ENCODE data around the gene USP48. TPM values are rescaled to one million over a fixed set of nuclear protein-coding genes. Genes with fewer than 3 reads are reported as not detected.

USP48 gene
- total RNA-seq, 1 donor from 2014 or later, result 70.4 TPM

DNA sequence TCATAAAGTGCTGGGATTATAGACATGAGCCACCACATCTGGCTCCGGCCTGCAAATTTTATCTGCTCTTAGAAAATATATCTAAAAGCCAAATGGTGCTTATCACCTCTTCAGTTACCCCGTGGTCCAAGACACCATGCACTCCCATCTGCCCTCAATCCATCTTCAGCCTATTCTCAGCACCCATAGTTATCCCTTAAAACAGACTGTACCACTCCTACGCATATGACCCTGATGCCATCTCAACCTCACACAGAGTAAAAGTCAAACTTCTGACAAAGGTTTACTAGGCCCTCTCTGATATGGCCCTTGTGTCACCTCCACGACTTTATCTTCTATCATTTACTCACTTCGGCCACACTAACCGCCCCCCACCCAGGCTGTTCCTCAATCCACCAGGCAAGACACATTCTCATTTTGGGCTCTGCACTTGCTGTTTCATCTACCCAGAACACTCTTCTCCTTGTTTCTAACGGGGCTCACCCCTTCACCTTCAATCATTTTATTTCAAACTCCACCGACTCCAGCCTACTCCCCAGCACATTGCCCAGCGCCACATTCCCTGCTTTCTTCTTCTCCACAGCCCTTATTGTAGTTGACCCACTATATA lies 33.0 kb downstream of the USP48 start:
- no peak for DNase-seq (ENCODE audit: low read depth, low spot score)

DNA sequence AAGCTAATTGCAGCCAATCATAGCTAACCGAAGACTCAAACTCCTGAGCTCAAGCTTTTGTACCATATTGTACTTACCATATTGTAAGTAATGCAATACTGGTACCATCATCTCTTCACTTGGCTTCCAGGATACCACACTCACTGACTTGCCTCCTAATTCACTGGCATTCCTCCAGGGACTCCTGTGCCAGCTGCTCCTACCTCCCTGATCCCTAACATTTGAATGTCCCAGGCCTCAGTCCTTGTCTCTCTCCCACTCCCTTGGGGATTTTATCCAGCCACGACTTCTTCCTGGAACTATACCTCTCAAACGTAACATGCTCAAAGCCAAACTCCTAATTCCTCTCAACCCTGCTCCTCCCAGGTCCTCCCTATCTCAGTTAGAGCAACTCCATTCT lies 33.8 kb downstream of the USP48 start:
- DNase-seq (ENCODE audit: low read depth, low spot score), result no peak

DNA sequence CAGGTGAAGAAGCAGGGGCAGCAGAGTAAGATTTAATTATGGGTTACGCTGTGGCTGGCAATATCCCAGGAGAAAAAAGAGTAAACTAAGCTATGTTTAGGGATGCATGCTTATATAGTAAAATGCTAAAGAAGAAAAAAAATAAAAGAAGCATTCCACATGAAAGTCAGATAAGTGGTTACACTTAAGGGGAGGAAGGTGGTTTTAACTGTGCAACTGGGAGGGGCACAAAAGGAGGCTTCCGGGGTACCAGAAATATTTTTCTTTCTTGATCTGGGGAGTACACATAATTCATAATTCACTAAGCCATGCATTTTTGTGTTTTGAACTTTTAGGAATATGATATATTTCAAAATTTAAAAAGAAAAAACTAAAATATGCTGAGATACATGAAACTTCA lies 39.5 kb downstream of the USP48 start:
- DNase-seq (ENCODE audit: low read depth, low spot score), result no peak

DNA sequence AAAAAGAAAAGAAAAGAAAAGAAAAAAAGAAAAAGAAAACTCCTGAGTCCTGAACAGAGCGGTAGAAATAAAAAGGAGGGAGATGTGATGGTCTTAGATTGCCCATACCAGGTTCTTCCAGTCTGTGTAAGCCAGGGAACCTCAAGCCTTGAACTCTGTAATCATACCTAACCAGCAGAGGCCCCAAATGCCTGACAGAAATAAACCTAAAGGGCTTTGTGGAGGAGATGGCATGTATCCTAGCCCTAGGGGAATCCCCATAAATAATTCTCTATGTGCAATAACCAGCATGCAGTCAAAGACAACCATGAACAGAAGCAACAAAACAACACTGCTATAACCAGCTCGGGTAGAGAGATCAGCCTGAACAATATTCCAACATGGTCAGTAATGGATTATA lies 40.4 kb downstream of the USP48 start:
- no peak for DNase-seq (ENCODE audit: low read depth, low spot score)

DNA sequence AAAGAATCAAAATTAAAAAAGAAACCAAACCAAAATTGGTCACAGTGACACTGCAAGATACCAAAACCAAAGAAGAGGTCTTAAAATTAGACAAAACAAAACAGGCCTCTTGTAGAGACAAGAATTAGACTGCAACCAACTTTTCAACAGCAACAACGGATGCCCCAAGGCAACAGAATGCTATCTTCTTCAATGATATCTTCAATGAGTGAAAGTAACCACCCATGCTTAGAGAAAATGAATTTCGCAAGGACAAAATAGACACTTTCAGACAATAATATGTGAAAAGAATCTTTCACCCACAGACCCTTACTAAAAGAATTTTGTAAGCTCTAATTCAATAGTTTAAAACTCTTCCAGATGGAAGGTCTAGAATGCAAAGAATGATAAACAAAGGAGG lies 41.7 kb downstream of the USP48 start:
- DNase-seq (ENCODE audit: low read depth, low spot score), result no peak

DNA sequence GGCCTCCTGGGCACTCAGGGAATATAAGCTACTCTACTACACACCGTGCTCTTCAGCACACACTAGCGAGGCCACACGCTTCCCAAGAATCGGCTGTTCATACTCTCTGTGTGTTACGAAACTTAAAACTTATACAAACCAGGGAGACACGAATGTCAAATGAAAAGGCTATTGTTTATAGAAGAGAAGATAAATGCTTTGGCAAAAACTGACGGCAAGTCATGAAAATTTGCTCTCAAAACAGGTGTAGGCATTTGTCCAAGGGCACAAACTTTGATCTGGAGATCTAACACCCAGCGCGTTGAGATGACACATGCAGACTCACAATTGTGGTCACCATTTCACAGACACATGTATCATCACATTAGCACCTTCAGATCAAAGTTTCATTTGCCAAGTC lies 46.1 kb downstream of the USP48 start:
- no peak for DNase-seq (ENCODE audit: low read depth, low spot score)

DNA sequence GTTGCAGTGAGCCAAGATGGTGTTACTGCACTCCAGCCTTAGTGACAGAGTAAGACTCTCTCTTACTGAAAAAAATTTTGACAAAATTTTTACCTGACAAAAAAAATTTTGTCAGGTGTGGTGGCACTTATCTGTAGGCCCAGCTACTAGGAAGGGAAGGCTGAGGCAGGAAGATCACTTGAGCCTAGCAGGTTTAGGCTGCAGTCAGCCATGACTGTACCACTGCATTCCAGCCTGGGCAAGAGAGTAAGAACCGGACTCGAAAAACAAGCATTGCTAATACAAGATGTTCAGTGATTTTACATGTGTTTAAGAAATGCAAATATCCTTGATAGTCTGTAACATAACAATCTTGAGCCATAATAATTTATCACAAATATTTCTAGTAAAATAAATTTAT lies 46.9 kb downstream of the USP48 start:
- no peak for DNase-seq (ENCODE audit: low read depth, low spot score)

DNA sequence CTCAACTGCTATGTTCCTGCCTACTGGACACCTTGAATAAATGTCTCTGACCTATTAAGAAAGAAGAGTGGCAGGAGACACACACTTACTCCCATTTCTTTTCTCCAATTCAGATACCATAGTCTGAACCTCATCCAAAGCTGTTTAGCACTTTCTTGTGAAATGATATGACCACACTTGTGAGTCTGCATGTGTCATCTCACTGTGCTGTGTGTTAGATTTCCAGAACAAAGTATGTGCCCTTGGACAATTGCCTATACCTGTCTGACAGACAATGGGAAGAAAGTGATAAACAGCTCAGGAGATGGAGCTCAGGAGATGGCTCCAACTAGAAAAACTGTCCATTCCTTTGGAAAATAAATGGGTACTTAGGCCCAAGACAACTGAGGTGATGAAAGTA lies 48.4 kb downstream of the USP48 start:
- no peak for DNase-seq (ENCODE audit: low read depth, low spot score)

DNA sequence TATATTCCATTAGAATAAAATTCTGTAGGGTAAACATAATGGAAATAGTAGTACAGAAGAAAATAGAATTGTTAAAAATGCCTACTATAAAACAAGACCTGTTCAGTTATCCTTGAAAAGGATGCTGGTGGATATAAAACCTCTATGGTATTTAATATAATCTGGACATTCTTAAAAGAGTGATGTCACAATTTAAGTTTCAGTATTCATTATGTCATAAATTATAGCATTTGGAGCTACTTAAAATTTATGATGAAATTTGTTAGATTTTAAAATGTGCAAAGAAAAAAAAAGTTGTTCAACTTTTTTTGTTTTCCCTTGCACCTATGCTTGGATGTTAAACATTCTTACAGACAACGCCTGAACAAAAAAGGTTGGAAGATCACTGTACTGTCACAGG lies 50.3 kb downstream of the USP48 start:
- no peak for DNase-seq (ENCODE audit: low read depth, low spot score)

DNA sequence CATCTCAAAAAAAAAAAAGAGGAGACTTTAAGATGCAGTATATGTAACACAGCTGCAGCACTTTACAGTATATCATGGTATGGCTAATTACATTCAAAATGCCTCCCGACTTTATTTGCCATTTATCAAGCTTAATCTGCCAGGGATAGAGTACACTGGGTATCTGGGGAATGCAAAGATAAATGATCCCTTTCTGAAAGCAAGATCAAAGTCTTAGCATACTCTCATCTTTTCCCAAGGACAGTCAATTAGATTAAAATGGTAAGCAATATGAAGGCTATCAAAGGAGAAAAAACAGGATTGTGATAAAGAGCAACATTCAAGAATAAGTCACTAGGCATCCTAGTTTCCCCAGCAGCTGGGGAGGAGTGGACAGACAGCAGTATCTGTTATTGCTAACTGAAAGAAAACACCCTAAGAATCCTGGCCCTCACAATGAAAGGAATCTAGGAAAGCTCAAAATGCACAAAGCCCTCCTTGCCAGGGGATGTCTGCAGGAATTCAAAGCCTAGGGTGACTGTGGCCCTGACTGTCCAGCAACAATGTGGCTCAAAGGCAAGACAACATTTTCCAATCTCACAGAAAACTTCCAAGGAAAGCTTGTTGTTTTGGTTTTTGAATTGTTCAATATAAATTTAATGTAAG lies 57.1 kb downstream of the USP48 start:
- no peak for DNase-seq (ENCODE audit: low read depth, low spot score)

DNA sequence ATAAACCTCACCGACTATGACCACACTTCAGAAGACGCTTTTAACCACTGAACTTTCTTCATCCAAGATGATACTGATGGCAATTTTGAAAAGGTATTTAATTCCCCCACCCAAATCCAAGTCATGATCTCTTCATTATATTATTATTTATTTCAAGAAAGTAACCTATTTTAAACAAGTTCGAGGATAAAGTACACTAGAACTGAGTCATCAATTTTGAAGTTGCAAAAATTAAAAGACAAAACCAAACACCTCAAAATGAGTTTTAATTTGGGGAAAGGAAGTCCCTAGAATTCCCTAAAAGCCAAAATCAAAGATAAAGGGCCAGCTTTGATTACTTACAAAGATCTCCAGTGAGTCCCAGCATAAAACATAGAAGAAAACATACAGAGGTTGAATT lies 58.4 kb downstream of the USP48 start:
- no peak for DNase-seq (ENCODE audit: low read depth, low spot score)

DNA sequence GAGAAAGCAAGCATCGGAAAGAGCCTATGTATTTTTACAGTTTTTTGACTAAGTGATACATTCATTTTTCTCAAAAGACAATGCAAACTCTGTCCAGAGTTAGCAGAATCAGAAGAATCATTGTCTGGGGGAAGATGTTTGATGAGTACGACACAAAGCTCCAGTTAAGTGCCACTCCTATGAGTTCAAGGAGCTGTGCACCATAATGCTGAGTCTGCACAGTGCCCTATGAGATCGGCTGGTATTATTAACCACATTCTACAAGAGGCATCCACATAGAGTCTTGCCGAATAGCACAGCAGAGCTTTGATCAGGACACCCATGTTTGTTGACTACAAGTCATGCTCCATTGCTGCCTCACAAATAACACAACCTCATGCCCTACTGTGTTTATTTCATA lies 58.9 kb downstream of the USP48 start:
- no peak for DNase-seq (ENCODE audit: low read depth, low spot score)

DNA sequence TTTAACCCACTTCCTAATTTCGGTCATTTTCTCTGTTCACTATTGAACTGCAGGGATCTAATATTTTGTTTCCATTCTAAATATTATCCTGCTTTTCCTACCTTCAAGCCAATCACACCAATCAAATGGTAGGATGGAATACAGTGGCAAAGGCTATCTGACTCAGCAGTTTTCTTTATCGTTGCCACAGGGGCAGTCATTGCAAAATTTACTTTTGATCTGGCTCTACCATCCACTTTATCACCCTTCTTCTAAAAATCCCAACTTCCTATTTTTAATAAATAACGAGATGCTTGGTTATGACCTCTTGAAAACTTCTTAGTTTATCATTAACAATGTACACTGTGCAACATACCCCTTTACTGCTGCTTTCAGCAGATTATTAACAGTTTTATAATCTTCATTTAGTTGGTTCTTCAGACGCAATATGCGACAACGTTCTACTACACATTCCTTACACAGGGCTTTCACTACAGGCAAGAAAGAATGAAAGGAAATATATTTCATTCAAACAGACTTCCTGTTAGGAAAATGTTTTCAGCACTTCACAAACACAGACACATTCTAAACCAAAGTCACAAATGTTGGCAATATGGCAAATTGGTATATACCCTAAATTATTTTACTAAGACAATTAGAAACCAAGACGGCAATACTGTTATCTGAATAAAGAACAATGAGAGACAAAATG lies 61.5 kb downstream of the USP48 start:
- DNase-seq (ENCODE audit: low read depth, low spot score), result peak; percentile 37

DNA sequence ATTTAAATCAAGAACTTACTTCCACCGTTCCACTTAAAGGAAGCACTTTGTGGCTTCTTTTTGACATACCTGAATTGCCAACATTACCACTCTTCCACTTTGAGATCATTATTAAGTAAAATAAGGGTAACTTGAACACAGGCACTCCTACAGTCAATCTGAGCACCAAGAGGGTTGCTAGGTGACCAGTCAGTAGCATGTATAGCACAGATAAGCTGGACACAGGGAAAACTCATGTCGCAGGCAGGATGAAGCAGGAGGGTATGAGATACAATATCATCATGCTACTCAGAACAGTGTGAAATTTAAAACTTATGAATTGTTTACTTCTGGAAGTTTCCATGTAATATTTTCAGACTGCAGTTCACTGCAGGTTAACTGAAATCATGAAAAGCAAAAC lies 66.8 kb downstream of the USP48 start:
- no peak for DNase-seq (ENCODE audit: low read depth, low spot score)

DNA sequence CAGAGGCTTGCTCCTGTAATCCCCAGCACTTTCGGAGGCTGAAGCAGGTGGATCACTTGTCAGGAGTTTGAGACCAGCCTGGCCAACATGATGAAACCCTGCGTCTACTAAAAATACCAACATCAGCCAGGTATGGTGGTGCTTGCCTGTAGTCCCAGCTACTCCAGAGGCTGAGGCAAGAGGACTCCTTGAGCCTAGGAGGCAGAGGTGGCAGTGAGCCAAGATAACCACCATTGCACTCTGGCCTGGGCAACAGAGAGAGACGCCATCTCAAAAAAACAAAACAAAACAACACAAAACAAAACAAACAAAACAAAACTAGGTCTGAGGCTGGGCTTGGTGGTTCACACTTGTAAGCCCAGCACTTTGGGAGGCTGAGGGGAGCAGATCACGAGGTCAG lies 75.1 kb downstream of the USP48 start:
- DNase-seq (ENCODE audit: low read depth, low spot score), result no peak

DNA sequence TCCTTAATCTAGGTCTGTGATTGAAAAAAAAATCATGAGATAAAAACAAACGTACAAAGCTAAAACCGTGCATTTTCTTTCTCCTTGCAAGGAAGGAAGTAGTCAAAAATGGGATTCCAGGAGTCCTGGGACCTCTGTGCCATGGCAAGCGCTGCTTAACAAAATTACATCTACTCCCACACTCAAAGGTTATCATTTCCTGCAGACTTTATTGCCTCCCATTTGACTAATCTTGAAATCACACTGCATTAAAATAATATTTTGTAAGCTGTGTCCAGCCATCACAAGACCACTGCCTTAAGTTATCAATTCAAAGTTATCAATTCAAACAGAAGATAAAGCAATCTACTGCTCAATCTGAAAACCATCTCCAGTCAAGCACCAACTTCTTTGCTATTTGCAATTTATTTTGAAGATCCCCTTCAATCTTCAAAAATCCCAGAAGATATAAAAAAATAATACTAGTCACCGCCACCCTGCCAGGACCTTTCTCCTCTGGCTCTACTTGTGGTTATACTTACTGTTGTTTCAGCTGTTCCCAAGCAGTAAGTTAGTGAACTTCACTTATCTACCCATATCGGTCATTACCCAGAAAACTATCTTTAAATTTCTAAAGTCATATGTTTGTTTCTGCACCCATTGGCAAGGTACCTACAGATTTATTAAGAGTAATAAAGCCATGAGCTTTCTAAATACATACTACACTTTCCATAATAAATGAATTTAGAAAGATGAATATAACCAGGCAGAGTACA lies 75.7 kb downstream of the USP48 start:
- DNase-seq (ENCODE audit: low read depth, low spot score), result no peak

DNA sequence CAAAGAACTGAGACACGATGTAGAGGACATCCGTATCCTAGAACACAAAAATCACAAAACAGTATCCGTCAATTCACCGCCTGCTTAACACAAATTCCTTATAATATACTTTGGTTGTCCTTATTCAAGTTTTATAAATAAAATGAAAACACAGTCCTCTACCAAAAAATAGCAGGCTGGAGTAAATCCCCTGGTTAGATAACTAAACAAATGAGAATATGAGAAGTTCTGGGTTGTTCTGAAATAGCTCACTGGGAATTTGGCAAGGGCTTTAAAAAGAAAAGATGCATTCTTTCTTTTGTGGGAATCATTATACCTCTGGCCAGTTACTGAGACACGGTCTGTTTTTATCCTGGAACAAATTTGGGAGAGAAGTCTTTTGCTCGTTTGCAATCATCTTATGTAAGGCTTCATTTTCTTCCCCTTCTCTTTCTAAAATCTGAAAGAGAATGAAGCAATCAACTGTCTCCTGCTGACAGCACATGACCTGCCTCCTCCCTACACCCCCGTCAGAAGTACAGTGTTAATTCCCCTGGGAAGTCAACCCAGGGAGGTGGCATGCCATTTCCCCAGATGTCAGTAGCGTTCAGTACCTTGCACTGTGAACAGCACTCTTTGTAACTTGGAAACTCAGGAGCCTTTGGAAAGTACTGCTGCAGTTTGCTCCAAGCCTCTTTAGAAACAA lies 76.7 kb downstream of the USP48 start:
- DNase-seq (ENCODE audit: low read depth, low spot score), result no peak

DNA sequence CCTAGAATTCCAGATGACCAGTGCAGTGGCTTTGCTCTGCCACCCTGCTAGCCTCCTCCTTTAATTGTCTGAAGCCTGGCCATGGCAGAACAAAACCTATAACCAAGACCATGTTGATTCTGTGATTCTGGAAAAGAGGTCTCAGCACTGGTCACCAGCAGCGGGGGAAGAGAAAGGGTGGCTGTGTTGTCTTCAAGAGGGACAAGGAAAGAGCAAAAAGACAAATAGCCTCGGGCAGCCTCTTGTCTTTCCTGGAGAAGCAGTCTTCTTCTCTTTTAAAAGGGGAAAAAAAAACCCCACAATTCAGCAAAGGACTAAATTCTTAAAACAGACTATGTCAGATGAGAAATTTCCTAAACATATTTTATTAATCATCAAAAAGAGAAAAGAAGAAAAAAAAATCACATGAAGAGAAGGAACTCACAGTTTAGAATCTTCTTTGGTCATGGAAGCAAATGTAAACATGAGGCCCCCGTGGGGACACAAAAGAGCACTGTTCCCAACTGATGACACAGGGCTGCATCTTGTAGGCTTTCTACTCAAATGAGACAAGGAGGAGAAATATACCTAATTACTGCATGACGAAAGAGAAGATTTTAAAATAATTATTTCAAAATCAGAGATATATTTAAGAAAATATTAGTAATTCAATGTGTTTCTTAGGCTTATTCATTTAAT lies 77.5 kb downstream of the USP48 start:
- no peak for DNase-seq (ENCODE audit: low read depth, low spot score)

DNA sequence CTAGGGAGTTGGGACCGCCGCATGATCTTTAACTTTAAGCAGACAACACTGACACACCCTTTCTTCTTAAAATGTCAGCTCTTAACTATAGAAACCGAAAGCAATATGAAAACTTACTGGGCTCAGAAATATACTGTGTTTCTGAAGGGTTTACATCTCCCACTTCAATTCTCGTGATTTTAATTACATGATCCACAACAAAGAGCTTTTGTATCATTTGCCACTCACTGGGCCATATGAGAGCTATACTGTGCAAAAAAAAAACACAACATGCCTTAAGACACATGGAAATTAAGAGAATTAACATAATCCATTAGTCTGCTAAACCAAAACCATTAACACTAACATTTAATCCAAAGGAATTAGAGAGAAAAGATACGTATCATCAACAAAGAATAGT lies 78.8 kb downstream of the USP48 start:
- no peak for DNase-seq (ENCODE audit: low read depth, low spot score)

DNA sequence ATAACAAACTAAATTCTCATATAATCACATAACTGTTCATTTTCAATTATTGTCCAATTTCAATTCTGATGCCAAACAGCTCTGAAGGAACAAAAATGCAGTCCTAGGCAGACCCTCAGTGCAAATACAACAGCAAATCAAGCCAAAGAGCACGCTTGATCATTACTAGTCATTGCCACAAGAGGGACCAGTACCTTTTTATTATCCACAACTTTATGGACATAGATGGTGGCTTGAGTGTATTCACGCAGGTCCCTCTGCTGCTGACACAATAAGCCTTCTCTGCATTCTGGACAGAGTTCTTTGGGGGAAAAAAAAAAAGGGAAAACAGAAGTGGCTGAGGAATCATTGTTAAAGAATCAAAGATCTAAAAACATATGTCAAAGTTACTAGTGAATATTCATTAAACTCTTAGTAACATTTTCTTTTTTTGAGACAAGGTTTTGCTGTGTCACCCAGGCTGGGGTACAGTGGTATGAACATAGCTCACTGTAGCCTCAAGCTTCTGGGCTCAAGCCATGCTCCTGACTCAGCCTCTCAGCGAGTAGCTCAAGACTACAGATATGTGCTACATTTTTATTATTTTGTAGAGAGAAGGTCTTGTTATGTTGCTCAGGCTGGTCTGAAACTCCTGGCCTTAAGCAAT lies 79.5 kb downstream of the USP48 start:
- DNase-seq (ENCODE audit: low read depth, low spot score), result peak; percentile 26

DNA sequence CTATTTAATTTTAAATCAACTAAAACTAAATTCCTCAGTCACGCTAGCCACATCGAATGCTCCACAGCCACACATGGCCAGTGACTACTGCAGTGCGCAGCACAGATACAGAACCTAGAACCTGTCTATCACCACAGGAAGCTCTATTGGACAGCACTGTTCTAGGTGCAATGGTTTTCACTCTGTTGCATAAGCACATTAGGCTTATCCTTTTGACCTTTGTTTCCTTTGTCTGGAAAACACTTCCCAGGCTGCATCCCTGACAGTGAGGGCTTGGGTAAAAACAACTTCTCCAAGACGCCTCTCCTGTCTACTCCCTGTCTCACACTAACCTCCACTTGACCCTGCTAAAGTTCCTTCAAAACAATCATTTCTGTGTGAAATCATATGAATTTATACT lies 80.2 kb downstream of the USP48 start:
- DNase-seq (ENCODE audit: low read depth, low spot score), result no peak

Data from pulmonary artery endothelial cell (primary cell).